IMR-90 (cell line): ENCODE measurements around the gene ZNF548. TPM values are rescaled to one million over a fixed set of nuclear protein-coding genes. Genes with fewer than 3 reads are reported as not detected.
A peak's percentile ranks its signal among the peaks of the same experiment; 100 is the strongest.

Experiments
- ATAC-seq: fragments of 200-7000 bp; cut with Tn5 transposase; 2 replicates; pipeline ENCODE4 v1.9.1; 2020; ENCODE audit warnings: low read depth, mild to moderate bottlenecking, moderate library complexity
- BruUV-seq: library from RNA; stranded (reverse); fragments of 400-500 nt; replicated peaks from 2 replicates; lab custom pipeline; 2021; lab: Mats Ljungman, UMichigan
- CTCF ChIA-PET: fragments of 300-600 bp; formaldehyde crosslinking; extraction: SDS; loops from one replicate; lab custom pipeline; 2021; ENCODE audit warnings: antibody characterized with exemption; lab: Yijun Ruan, JAX
- POLR2A ChIA-PET: fragments of 300-600 bp; sonication (Branson Sonifier 250); formaldehyde crosslinking; loops from one replicate; lab custom pipeline; 2022; ENCODE audit warnings: antibody characterized with exemption; ENCODE audit not compliant: unreplicated experiment; lab: Charles Lee
- DNase-seq: peaks from one replicate; pipeline ENCODE4 v3.0.0; 2013
- H2AFZ ChIP-seq: replicated peaks from 2 replicates; pipeline ENCODE3; 2013; ENCODE audit warnings: low read length, mild to moderate bottlenecking; ENCODE audit not compliant: poor library complexity
- H2AK5ac ChIP-seq: 2 replicates; pipeline ENCODE4 v1.6.1; 2013; ENCODE audit warnings: low read depth, low read length, inconsistent platforms
- H2AK9ac ChIP-seq: replicated peaks from 2 replicates; pipeline ENCODE3; 2013; ENCODE audit warnings: mild to moderate bottlenecking, low read depth, low read length, moderate library complexity; ENCODE audit not compliant: poor library complexity
- H2BK120ac ChIP-seq: 2 replicates; pipeline ENCODE4 v1.6.1; 2013; ENCODE audit warnings: low read depth, low read length, inconsistent platforms
- H2BK15ac ChIP-seq: 3 replicates; pipeline ENCODE4 v1.6.1; 2013; ENCODE audit warnings: low read depth, low read length, inconsistent platforms
- H2BK20ac ChIP-seq: 2 replicates; pipeline ENCODE4 v1.6.1; 2013; ENCODE audit warnings: low read depth, mild to moderate bottlenecking, inconsistent platforms, low read length, moderate library complexity
- H2BK5ac ChIP-seq: 2 replicates; pipeline ENCODE4 v1.6.1; 2013; ENCODE audit warnings: mild to moderate bottlenecking, low read depth, low read length, inconsistent platforms; ENCODE audit not compliant: poor library complexity, severe bottlenecking
- H3K14ac ChIP-seq: replicated peaks from 2 replicates; pipeline ENCODE4 v1.6.1; 2013; ENCODE audit warnings: low read depth, low read length, inconsistent platforms
- H3K18ac ChIP-seq: 2 replicates; pipeline ENCODE4 v1.6.1; 2013; ENCODE audit warnings: low read depth, low read length, control low read depth
- H3K23ac ChIP-seq: 2 replicates; pipeline ENCODE4 v1.6.1; 2013; ENCODE audit warnings: low read depth, low read length, inconsistent platforms
- H3K27ac ChIP-seq: 2 replicates; pipeline ENCODE4 v1.5.1; 2013; ENCODE audit warnings: mild to moderate bottlenecking, control low read depth, low read length; ENCODE audit not compliant: insufficient read depth
- H3K27me3 ChIP-seq: 2 replicates; pipeline ENCODE4 v1.6.1; 2013; ENCODE audit warnings: low read length; ENCODE audit not compliant: control insufficient read depth, insufficient read depth
- H3K36me3 ChIP-seq: 2 replicates; pipeline ENCODE4 v1.6.1; 2013; ENCODE audit warnings: low read length, mixed read lengths; ENCODE audit not compliant: control insufficient read depth, insufficient read depth
- H3K4ac ChIP-seq: 2 replicates; pipeline ENCODE4 v1.6.1; 2013; ENCODE audit warnings: low read depth, low read length, inconsistent platforms
- H3K4me1 ChIP-seq: 2 replicates; pipeline ENCODE4 v1.6.1; 2013; ENCODE audit warnings: low read length, mixed read lengths; ENCODE audit not compliant: control insufficient read depth, insufficient read depth
- H3K4me2 ChIP-seq: 2 replicates; pipeline ENCODE4 v1.6.1; 2013; ENCODE audit warnings: low read depth, mild to moderate bottlenecking, control low read depth, low read length, moderate library complexity
- H3K4me3 ChIP-seq: 2 replicates; pipeline ENCODE4 v1.5.1; 2013; ENCODE audit warnings: low read depth, mild to moderate bottlenecking, control low read depth, low read length, moderate library complexity; ENCODE audit not compliant: insufficient read depth
- H3K56ac ChIP-seq: 2 replicates; pipeline ENCODE4 v1.6.1; 2013; ENCODE audit warnings: low read length, inconsistent platforms; ENCODE audit not compliant: insufficient read depth; ENCODE audit errors: extremely low read depth
- H3K79me1 ChIP-seq, 2 experiments: 2 replicates each; pipeline ENCODE4 v1.6.1; 2013; ENCODE audit warnings: low read length in 2 of 2, inconsistent platforms in 1 of 2, low read depth in 1 of 2
- H3K9ac ChIP-seq: 2 replicates; pipeline ENCODE4 v1.6.1; 2013; ENCODE audit warnings: low read depth, low read length, control low read depth
- H3K9me1 ChIP-seq: 2 replicates; pipeline ENCODE4 v1.6.1; 2013; ENCODE audit warnings: low read length, inconsistent platforms; ENCODE audit not compliant: insufficient read depth
- H3K9me3 ChIP-seq: 2 replicates; pipeline ENCODE4 v1.6.1; 2013; ENCODE audit warnings: low read length; ENCODE audit not compliant: control insufficient read depth, insufficient read depth
- H4K20me1 ChIP-seq: 2 replicates; pipeline ENCODE4 v1.6.1; 2013; ENCODE audit warnings: low read length, inconsistent platforms; ENCODE audit not compliant: insufficient read depth
- H4K5ac ChIP-seq: 2 replicates; pipeline ENCODE4 v1.6.1; 2013; ENCODE audit warnings: mild to moderate bottlenecking, low read depth, low read length, control low read depth
- H4K8ac ChIP-seq, 2 experiments: 2 replicates each; pipeline ENCODE4 v1.6.1; 2013; ENCODE audit warnings: low read depth in 2 of 2, low read length in 2 of 2, control low read depth in 1 of 2, inconsistent platforms in 1 of 2
- H4K91ac ChIP-seq: 2 replicates; pipeline ENCODE4 v1.6.1; 2013; ENCODE audit warnings: low read depth, low read length, inconsistent platforms; ENCODE audit not compliant: insufficient read depth
- CHD1 ChIP-seq: IDR thresholded peaks from 2 replicates; pipeline ENCODE4 v1.6.1; 2012; ENCODE audit warnings: low read depth, low read length, improper control_type of control experiment
- MAFK ChIP-seq: IDR thresholded peaks from 2 replicates; pipeline ENCODE4 v1.6.1; 2012; ENCODE audit warnings: low read depth, low read length, improper control_type of control experiment
- WGBS, 2 experiments: methylation state at CpG; one replicate each; pipeline versions ENCODE4 v1.1.5 to v1.1.7; 2013; ENCODE audit warnings: missing lambda C conversion rate in 2 of 2; ENCODE audit not compliant: insufficient read length in 1 of 2; ENCODE audit errors: extremely low coverage in 2 of 2; 5-methylcytosine and 5-hydroxymethylcytosine counted together
- dilution Hi-C: fragments of 300-500 bp; cut with HindIII; formaldehyde crosslinking; loops from one replicate; pipeline ENCODE4 v1.14.3; 2018; ENCODE audit warnings: low sequenced_read_pairs; ENCODE audit not compliant: unreplicated experiment
- in situ Hi-C: fragments of 300-500 bp; cut with MboI; formaldehyde crosslinking; loops from 3 replicates; pipeline ENCODE4 v1.14.3; 2019; ENCODE audit warnings: low sequenced_read_pairs, inconsistent platforms, mixed read lengths
- intact Hi-C: fragments of 100-400 bp; cut with micrococcal nuclease; formaldehyde crosslinking; loops from 2 replicates; pipeline ENCODE4 v1.10.0; 2022
- polyA plus RNA-seq, 3 experiments: library from polyadenylated mRNA; depleted of rRNA; stranded (reverse); fragments of >200 nt; gene quantifications; 2 replicates each; pipeline ENCODE4 v1.2.3, GENCODE V29; 2012; ENCODE audit warnings: low replicate concordance in 1 of 3
- total RNA-seq: library from RNA; depleted of rRNA; stranded (reverse); fragments of >200 nt; gene quantifications from 2 replicates; pipeline ENCODE4 v1.2.3, GENCODE V29; 2012
- TF ChIP-seq, protein P1 (sequence below): conservative IDR thresholded peaks from 2 replicates; pipeline ENCODE4 v1.5.1; 2012; ENCODE audit warnings: mild to moderate bottlenecking, low read depth, low read length, improper control_type of control experiment

The ZNF548 gene
- total and polyA plus RNA-seq, 2 of the 4 experiments (the other 2 are of a cell fraction) = 7.5 to 24.2 TPM

GRCh38 chr19:57355916-57356315 is 33.7 kb upstream of the ZNF548 start:
- Histone ChIP-seq H2AFZ (no peak overlapping the region), H4K5ac (no peak overlapping the region), H3K23ac (no peak overlapping the region), H3K9me3 (peaks cover 2% of the 10 kb centered on the region; the same call in 1 of the 2 replicates), H3K36me3 (peaks cover 52% of the 10 kb centered on the region), H4K8ac (no peak overlapping the region), H3K9ac (no peak overlapping the region), H3K27ac (no peak overlapping the region), H2AK5ac (no peak overlapping the region), H3K4me2 (no peak overlapping the region), H2BK20ac (no peak overlapping the region), H3K4ac (no peak overlapping the region), H3K4me1 (peaks cover 4% of the 10 kb centered on the region; the same call in 1 of the 2 replicates), H4K20me1 (0 out of 2 replicates have a peak, but pooled peaks cover 10% of the 10 kb centered on the region), H3K79me1 (peaks cover 32 to 72% of the 10 kb centered on the region in 2 experiments; a peak in 3 of 4 replicates), H2BK15ac (no peak overlapping the region), H3K14ac (no peak overlapping the region), H3K56ac (no peak overlapping the region), H2BK5ac (no peak overlapping the region), H4K91ac (no peak overlapping the region), H2AK9ac (no peak overlapping the region), H3K27me3 (no peaks in the 10 kb centered on the region), H3K4me3 (no peak overlapping the region), H3K18ac (no peak overlapping the region), H3K9me1 (peaks cover 15% of the 10 kb centered on the region), H2BK120ac (no peak overlapping the region)
- no CpG with 5 or more reads among the region's 4 CpGs for WGBS, 2 experiments
- POLR2A ChIA-PET = no interaction called here
- ATAC-seq (no peak), DNase-seq (no peak)
- dilution Hi-C loops (no loop called here), intact Hi-C loops (no loop called here), in situ Hi-C loops (no loop called here)
- CTCF ChIA-PET = no interaction called here
- TF ChIP-seq MAFK = peak; percentile 93
- TF ChIP-seq, protein P1, sequence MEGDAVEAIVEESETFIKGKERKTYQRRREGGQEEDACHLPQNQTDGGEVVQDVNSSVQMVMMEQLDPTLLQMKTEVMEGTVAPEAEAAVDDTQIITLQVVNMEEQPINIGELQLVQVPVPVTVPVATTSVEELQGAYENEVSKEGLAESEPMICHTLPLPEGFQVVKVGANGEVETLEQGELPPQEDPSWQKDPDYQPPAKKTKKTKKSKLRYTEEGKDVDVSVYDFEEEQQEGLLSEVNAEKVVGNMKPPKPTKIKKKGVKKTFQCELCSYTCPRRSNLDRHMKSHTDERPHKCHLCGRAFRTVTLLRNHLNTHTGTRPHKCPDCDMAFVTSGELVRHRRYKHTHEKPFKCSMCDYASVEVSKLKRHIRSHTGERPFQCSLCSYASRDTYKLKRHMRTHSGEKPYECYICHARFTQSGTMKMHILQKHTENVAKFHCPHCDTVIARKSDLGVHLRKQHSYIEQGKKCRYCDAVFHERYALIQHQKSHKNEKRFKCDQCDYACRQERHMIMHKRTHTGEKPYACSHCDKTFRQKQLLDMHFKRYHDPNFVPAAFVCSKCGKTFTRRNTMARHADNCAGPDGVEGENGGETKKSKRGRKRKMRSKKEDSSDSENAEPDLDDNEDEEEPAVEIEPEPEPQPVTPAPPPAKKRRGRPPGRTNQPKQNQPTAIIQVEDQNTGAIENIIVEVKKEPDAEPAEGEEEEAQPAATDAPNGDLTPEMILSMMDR = no peak
- no peak for TF ChIP-seq CHD1
- BruUV-seq = no TSS peak
